Kidney epithelial cell (primary cell): ENCODE results near the gene SRRM2. TPM values are rescaled to one million over a fixed set of nuclear protein-coding genes. Genes with fewer than 3 reads are reported as not detected.

ENCODE experiments used
- DNase-seq: peaks from one replicate; pipeline ENCODE4 v3.0.0-alpha.2; 2010; ENCODE audit warnings: low read depth
- H3K27me3 ChIP-seq: 2 replicates; pipeline ENCODE4 v1.6.0; 2011; ENCODE audit warnings: low read length; ENCODE audit not compliant: control insufficient read depth, insufficient read depth
- H3K36me3 ChIP-seq: 2 replicates; pipeline ENCODE4 v1.5.1; 2011; ENCODE audit warnings: low read length; ENCODE audit not compliant: control insufficient read depth, insufficient read depth
- H3K4me3 ChIP-seq: 2 replicates; pipeline ENCODE4 v1.5.1; 2011; ENCODE audit warnings: low read depth, mild to moderate bottlenecking, control low read depth, low read length
- CTCF ChIP-seq: IDR thresholded peaks from 2 replicates; pipeline ENCODE4 v1.5.1; 2011; ENCODE audit warnings: mild to moderate bottlenecking, moderate library complexity, low read length, control low read depth, inconsistent platforms; ENCODE audit not compliant: insufficient read depth, poor library complexity, severe bottlenecking
- total RNA-seq: library from RNA; depleted of rRNA; stranded (reverse); fragments of >200 nt; gene quantifications from 2 replicates; pipeline ENCODE4 v1.2.3, GENCODE V29; 2015

SRRM2 gene
- total RNA-seq, 1 donor from 2014 or later: 82.6 TPM

- H3K27me3 ChIP-seq: no peaks in the 10 kb centered on the region
- no peak overlapping the region for H3K4me3 ChIP-seq
- H3K36me3 ChIP-seq: peaks cover 10% of the 10 kb centered on the region
- DNase-seq: no peak
- no peak for TF ChIP-seq CTCF
Measured at GRCh38 chr16:2757344-2757743, 4.9 kb downstream of the SRRM2 start.

- Histone ChIP-seq H3K27me3 (no peaks in the 10 kb centered on the region), H3K4me3 (no peak overlapping the region), H3K36me3 (peaks cover 10% of the 10 kb centered on the region)
- no peak for TF ChIP-seq CTCF
- no peak for DNase-seq
Measured at GRCh38 chr16:2761472-2761871, 9.0 kb downstream of the SRRM2 start.

GRCh38 chr16:2761886-2762583, 9.6 kb downstream of the SRRM2 start:
- DNase-seq: no peak

GRCh38 chr16:2762711-2763110, 10.3 kb downstream of the SRRM2 start:
- no peaks in the 10 kb centered on the region for H3K27me3 ChIP-seq
- DNase-seq: no peak
- no peak overlapping the region for H3K4me3 ChIP-seq
- no peak for TF ChIP-seq CTCF
- H3K36me3 ChIP-seq: peaks cover 8% of the 10 kb centered on the region

More at GRCh38 chr16:2761886-2762583, 9.6 kb downstream of the SRRM2 start:
- TF ChIP-seq CTCF: no peak
- Histone ChIP-seq H3K27me3 (no peaks in the 10 kb centered on the region), H3K36me3 (peaks cover 11% of the 10 kb centered on the region), H3K4me3 (no peak overlapping the region)

- TF ChIP-seq CTCF: no peak
- peaks cover 8% of the 10 kb centered on the region for H3K36me3 ChIP-seq
- DNase-seq: no peak
- H3K27me3 ChIP-seq: no peaks in the 10 kb centered on the region
- no peak overlapping the region for H3K4me3 ChIP-seq
Measured at GRCh38 chr16:2763173-2763572, 10.7 kb downstream of the SRRM2 start.

GRCh38 chr16:2764718-2765117, 12.3 kb downstream of the SRRM2 start:
- Histone ChIP-seq H3K36me3 (peaks cover 10% of the 10 kb centered on the region), H3K27me3 (no peaks in the 10 kb centered on the region), H3K4me3 (no peak overlapping the region)
- DNase-seq: no peak
- TF ChIP-seq CTCF: no peak
